SU-DHL-6 (cell line): ENCODE data around the gene LIN28A.

Source experiments
- H2AFZ ChIP-seq: fragments of 200-600 bp; sonication (generic); 2 replicates; pipeline ENCODE4 v1.6.1; 2014; ENCODE audit warnings: low read depth, mild to moderate bottlenecking, moderate library complexity, mixed read lengths, antibody characterized with exemption, low read length; ENCODE audit not compliant: severe bottlenecking
- H3F3A ChIP-seq: fragments of 200-600 bp; shearing (Covaris generic); 2 replicates; pipeline ENCODE4 v1.6.0; 2016; ENCODE audit warnings: antibody characterized with exemption, mild to moderate bottlenecking; ENCODE audit not compliant: insufficient read depth
- H3K27ac ChIP-seq: fragments of 200-600 bp; sonication (generic); 2 replicates; pipeline ENCODE4 v1.5.1; 2016; ENCODE audit warnings: low read depth, mild to moderate bottlenecking, low read length, moderate library complexity, mixed read lengths
- H3K27me3 ChIP-seq: fragments of 200-600 bp; sonication (generic), shearing (Covaris generic); 2 replicates; pipeline ENCODE4 v1.6.0; 2014; ENCODE audit warnings: mild to moderate bottlenecking, low read length
- H3K36me3 ChIP-seq: fragments of 200-600 bp; sonication (generic); 2 replicates; pipeline ENCODE4 v1.6.1; 2014; ENCODE audit warnings: mild to moderate bottlenecking, low read length, mixed read lengths
- H3K4me2 ChIP-seq: fragments of 300-600, 200-600 bp; shearing (Covaris generic), sonication (generic); 2 replicates; pipeline ENCODE4 v1.6.0; 2014; ENCODE audit warnings: low read length, low read depth, mild to moderate bottlenecking; ENCODE audit not compliant: poor library complexity, severe bottlenecking
- H3K4me3 ChIP-seq: fragments of 200-600 bp; sonication (generic); 2 replicates; pipeline ENCODE4 v1.5.1; 2014; ENCODE audit warnings: antibody characterized with exemption, low read length, mild to moderate bottlenecking, mixed read lengths; ENCODE audit not compliant: insufficient read depth, poor library complexity, severe bottlenecking
- H3K79me2 ChIP-seq: fragments of 200-600 bp; sonication (generic); 2 replicates; pipeline ENCODE4 v1.6.1; 2014; ENCODE audit warnings: mild to moderate bottlenecking, low read length, moderate library complexity; ENCODE audit not compliant: insufficient read depth
- H3K9ac ChIP-seq: fragments of 200-600 bp; sonication (generic); 2 replicates; pipeline ENCODE4 v1.7.0; 2014; ENCODE audit warnings: mild to moderate bottlenecking, low read length
- H3K9me2 ChIP-seq: fragments of 200-600 bp; sonication (generic); replicated peaks from 2 replicates; pipeline ENCODE4 v1.6.1; 2014; ENCODE audit warnings: low read length; ENCODE audit not compliant: insufficient read depth
- H3K9me3 ChIP-seq: fragments of 200-600 bp; sonication (generic); 2 replicates; pipeline ENCODE4 v1.6.1; 2014; ENCODE audit warnings: low read length, mixed read lengths; ENCODE audit not compliant: insufficient read depth
- H4K20me1 ChIP-seq: fragments of 200-600 bp; sonication (generic); 2 replicates; pipeline ENCODE4 v1.6.1; 2014; ENCODE audit warnings: low read depth, mild to moderate bottlenecking, antibody characterized with exemption, low read length, moderate library complexity, mixed read lengths
- EZH2phosphoT487 ChIP-seq: fragments of 200-600 bp; sonication (generic), shearing (Covaris generic); conservative IDR thresholded peaks from 2 replicates; pipeline ENCODE4 v1.6.1; 2018; ENCODE audit warnings: mild to moderate bottlenecking, antibody characterized with exemption, low read length, moderate library complexity, mixed read lengths
- TF ChIP-seq, protein P1 (sequence below): fragments of 200-600 bp; sonication (generic); IDR thresholded peaks from one replicate; pipeline ENCODE4 v1.5.1; 2017; ENCODE audit warnings: antibody characterized with exemption, mild to moderate bottlenecking, low read length, moderate library complexity; ENCODE audit not compliant: insufficient read depth, poor library complexity, severe bottlenecking

Gene LIN28A

DNA sequence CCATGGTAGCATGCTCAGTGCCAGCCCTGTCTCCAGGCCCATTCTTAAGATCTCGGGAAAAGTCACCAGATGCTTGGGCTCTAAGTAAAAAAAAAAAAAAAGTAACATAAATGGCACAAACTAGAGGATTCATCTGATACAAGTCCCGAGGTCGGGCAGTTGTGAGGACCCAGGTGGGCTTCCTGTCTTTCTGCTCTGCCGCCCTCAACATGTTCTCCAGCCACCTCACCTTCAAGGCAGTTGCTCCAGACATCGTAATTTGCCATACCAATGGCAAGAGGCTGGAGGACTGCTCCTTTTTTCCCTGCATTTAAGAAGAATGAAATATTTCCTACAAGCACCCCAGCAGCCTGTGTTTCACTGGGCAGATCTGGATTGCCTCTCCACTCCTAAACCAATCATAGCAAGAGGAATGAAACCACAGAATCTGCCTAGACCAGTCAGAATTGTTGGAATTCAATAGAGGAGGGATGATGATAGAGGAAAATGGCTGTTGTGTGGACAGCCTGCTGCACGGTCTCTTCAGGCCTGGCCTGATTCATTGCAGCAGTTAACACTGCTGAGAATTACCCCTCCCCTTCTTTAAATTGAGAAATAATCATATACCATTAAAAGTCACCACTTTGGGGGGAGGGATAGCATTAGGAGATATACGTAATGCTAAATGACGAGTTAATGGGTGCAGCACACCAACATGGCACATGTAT, 67.0 kb downstream of the LIN28A start:
- Histone ChIP-seq H4K20me1 (peaks cover 25% of the 10 kb centered on the region), H3K9me3 (no peaks in the 10 kb centered on the region), H3K79me2 (peaks cover 18% of the 10 kb centered on the region), H3K4me3 (no peak overlapping the region), H3F3A (peaks cover 57% of the 10 kb centered on the region), H3K9ac (no peak overlapping the region), H3K27ac (no peak overlapping the region), H3K36me3 (peaks cover 38% of the 10 kb centered on the region), H3K4me2 (no peak overlapping the region), H2AFZ (no peak overlapping the region), H3K27me3 (no peaks in the 10 kb centered on the region), H3K9me2 (no peaks in the 10 kb centered on the region)
- TF ChIP-seq, protein P1, sequence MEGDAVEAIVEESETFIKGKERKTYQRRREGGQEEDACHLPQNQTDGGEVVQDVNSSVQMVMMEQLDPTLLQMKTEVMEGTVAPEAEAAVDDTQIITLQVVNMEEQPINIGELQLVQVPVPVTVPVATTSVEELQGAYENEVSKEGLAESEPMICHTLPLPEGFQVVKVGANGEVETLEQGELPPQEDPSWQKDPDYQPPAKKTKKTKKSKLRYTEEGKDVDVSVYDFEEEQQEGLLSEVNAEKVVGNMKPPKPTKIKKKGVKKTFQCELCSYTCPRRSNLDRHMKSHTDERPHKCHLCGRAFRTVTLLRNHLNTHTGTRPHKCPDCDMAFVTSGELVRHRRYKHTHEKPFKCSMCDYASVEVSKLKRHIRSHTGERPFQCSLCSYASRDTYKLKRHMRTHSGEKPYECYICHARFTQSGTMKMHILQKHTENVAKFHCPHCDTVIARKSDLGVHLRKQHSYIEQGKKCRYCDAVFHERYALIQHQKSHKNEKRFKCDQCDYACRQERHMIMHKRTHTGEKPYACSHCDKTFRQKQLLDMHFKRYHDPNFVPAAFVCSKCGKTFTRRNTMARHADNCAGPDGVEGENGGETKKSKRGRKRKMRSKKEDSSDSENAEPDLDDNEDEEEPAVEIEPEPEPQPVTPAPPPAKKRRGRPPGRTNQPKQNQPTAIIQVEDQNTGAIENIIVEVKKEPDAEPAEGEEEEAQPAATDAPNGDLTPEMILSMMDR, result no peak
- no peak for TF ChIP-seq EZH2phosphoT487

DNA sequence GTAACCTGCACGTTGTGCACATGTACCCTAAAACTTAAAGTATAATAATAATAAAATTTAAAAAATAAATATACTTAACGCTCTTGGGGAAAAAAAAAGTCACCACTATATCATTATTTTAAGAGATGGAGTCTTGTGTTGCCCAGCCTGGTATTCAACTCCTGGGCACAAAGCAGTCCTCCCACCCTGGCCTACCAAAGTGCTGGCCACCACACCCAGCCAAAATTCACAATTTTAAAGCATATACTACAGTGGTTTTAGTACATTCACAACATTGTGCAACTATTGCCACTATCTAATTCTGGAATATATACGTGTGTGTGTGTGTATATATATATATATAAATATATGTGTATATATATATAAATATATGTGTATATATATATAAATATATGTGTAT, 67.5 kb downstream of the LIN28A start:
- peaks cover 24% of the 10 kb centered on the region for H4K20me1 ChIP-seq
- no peaks in the 10 kb centered on the region for H3K9me2 ChIP-seq
- H3K9me3 ChIP-seq, result no peaks in the 10 kb centered on the region
- H3K4me2 ChIP-seq, result no peak overlapping the region
- H2AFZ ChIP-seq, result no peak overlapping the region
- H3K9ac ChIP-seq, result no peak overlapping the region
- no peak overlapping the region for H3K27ac ChIP-seq
- peaks cover 37% of the 10 kb centered on the region for H3K36me3 ChIP-seq
- TF ChIP-seq EZH2phosphoT487, result no peak
- TF ChIP-seq, protein P1, result no peak
- no peaks in the 10 kb centered on the region for H3K27me3 ChIP-seq
- peaks cover 17% of the 10 kb centered on the region for H3K79me2 ChIP-seq
- H3K4me3 ChIP-seq, result no peak overlapping the region
- peaks cover 61% of the 10 kb centered on the region for H3F3A ChIP-seq

DNA sequence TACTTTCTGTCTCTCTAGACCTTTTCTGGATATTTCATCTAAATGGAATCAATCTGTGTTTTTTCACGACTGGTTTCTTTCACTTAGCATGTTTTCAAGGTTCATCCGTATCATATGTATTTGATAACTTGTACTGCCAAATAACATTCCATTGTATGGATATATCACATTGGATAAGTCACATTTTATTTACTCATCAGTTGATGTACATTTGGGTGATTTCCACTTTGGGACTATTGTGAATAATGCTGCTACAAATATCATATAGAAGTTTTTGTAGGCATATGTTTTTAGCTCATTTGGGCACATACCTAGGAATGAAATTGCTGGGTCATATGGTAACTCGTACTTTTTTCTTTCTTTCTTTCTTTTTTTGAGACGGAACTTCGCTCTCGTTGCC, 68.4 kb downstream of the LIN28A start:
- peaks cover 9% of the 10 kb centered on the region for H3K79me2 ChIP-seq
- H4K20me1 ChIP-seq, result peaks cover 16% of the 10 kb centered on the region
- peaks cover 29% of the 10 kb centered on the region for H3K36me3 ChIP-seq
- H3F3A ChIP-seq, result peaks cover 54% of the 10 kb centered on the region
- no peaks in the 10 kb centered on the region for H3K9me3 ChIP-seq
- no peaks in the 10 kb centered on the region for H3K27me3 ChIP-seq
- TF ChIP-seq, protein P1, result no peak
- TF ChIP-seq EZH2phosphoT487, result no peak
- H2AFZ ChIP-seq, result no peak overlapping the region
- no peak overlapping the region for H3K9ac ChIP-seq
- no peak overlapping the region for H3K4me2 ChIP-seq
- no peak overlapping the region for H3K4me3 ChIP-seq
- H3K27ac ChIP-seq, result no peak overlapping the region
- no peaks in the 10 kb centered on the region for H3K9me2 ChIP-seq
